ENCODE data around the gene ARHGAP10.

ARHGAP10 gene

DNA sequence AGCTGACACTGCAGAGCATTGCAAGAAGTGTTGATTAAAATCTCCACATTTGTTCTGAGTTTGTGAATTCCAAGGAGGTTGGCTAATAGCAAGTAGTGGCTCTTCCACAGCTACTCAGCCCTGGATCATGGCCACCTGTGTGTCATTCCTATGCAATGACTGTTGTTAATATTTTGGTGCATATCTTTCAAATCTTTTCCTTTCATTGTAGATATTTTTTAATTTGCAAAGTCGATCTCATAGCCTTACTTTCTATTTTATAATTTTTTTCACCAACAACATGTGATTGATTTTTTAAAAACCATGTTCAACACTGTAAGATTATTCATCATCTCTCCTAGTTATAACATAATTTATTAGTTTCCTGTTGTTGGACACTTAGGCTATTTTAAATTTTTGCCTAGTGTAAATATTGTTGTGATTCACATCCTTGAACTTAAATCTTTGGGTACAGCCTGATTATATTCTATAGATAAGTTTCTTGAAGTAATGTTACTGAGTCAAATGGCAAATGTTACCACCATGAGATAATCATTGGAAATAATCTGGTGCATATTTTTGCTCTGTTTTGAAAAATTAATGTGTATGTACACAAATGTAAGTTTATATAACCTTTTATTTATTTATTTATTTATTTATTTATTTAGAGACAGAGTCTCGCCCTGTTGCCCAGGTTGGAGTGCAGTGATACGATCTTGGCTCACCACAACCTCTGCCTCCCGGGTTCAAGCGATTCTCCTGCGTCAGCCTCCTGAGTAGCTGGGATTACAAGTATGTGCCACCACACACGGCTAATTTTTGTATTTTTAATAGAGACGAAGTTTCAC is 17.1 kb upstream of the ARHGAP10 start:
- no peak for DNase-seq (ENCODE audit: extremely low read depth, low read depth)
- TF ChIP-seq, protein P1, sequence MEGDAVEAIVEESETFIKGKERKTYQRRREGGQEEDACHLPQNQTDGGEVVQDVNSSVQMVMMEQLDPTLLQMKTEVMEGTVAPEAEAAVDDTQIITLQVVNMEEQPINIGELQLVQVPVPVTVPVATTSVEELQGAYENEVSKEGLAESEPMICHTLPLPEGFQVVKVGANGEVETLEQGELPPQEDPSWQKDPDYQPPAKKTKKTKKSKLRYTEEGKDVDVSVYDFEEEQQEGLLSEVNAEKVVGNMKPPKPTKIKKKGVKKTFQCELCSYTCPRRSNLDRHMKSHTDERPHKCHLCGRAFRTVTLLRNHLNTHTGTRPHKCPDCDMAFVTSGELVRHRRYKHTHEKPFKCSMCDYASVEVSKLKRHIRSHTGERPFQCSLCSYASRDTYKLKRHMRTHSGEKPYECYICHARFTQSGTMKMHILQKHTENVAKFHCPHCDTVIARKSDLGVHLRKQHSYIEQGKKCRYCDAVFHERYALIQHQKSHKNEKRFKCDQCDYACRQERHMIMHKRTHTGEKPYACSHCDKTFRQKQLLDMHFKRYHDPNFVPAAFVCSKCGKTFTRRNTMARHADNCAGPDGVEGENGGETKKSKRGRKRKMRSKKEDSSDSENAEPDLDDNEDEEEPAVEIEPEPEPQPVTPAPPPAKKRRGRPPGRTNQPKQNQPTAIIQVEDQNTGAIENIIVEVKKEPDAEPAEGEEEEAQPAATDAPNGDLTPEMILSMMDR (IDR thresholded peaks at IDR 0.05; ENCODE audit: low read depth, low read length, missing control alignments): no peak
- H3K4me3 ChIP-seq (replicated peaks; ENCODE audit: low read depth, low read length): no peak overlapping the region

DNA sequence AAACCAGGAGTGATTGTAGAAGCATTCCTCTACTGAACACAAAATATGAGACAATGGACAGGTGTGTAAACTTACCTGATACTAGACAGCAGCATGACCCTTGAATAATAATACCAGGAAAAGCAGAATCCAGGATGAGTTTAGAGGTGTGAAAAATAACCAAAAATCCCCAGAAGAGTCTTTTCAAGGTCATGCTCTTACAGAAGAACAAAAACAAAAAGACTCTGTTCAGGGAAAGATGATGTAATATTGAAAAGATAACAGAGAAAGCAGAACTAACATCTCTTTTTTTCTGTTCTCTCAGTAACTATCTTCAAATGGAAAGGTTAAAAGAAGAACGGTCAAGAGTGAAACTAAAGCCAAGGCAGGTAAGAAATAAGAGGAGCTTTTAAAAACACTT is 14.0 kb upstream of the ARHGAP10 start:
- no peak for DNase-seq (ENCODE audit: extremely low read depth, low read depth)
- H3K4me3 ChIP-seq (replicated peaks; ENCODE audit: low read depth, low read length): no peak overlapping the region
- TF ChIP-seq, protein P1 (IDR thresholded peaks at IDR 0.05; ENCODE audit: low read depth, low read length, missing control alignments): no peak

DNA sequence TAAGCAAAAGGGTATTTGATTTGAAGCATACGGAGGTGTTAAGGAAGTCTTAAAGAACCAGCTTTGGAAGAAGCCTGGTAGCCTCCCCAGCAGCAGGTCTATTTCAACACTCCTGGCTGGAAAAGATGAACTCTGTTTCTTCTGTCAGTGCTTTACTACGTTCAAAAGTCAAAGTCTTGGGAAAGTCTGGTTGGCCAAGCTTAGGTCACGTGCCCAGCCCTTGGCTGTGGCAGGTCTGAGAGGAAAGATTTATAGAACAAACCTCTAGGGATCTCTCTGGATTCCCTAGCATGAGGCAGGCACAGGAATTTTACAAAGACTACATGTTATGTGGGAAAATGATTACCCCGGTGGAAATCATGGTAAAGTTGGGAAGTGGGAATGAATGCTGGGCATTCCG is 8.6 kb upstream of the ARHGAP10 start:
- DNase-seq (ENCODE audit: extremely low read depth, low read depth): no peak
- TF ChIP-seq, protein P1 (IDR thresholded peaks at IDR 0.05; ENCODE audit: low read depth, low read length, missing control alignments): no peak
- H3K4me3 ChIP-seq (replicated peaks; ENCODE audit: low read depth, low read length): no peak overlapping the region

DNA sequence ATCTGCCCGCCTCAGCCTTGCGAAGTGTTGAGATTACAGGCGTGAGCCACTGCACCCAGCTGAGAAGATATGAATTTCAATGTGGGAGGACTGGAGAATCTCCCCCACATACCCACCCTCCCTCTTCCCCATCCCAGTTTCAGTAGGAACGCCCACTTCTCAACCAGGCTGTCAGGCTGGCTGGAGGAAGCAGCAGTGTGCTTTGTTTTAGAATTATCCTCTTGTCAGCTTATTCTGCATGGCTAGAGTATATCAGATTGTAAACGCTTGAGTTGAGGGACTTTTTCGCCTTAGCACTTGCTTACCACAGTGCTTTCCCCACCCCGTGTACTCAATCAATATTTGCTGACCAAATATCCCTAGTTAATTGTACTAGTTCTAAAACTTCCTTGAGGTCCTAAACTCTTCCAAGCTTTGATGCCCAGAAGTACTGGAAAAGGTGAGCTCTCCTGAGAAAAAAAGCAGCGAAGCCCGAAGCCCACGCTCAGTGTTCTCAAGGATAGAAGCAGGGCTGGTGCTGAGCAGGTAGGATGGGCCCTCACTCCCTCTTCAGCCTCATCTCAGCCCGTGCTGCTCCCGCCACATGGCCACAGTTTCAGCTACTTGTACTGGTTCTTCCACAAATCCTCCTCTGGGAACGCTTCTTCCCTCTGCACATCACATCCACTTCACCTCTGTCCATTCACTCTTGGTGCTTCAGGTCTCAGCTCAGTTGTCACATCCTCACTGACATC is 7.3 kb upstream of the ARHGAP10 start:
- TF ChIP-seq, protein P1 (IDR thresholded peaks at IDR 0.05; ENCODE audit: low read depth, low read length, missing control alignments): no peak
- no peak overlapping the region for H3K4me3 ChIP-seq (replicated peaks; ENCODE audit: low read depth, low read length)
- no peak for DNase-seq (ENCODE audit: extremely low read depth, low read depth)

DNA sequence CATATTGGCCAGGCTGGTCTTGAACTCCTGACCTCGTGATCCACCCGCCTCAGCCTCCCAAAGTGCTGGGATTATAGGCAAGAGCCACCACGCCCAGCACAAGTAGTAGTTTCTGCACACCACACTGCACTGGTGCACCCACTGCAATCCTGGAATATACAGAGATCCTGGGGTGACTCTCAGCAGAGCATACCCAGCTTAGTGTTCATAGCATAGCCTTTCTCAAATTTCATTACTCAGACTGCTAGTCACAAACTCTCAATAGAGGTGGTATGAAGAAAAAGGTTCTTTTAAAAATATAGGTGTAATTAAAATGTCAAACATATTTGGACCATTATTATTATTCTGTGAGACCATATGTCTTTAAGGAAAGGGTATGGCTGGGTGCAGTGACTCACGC is 6.2 kb upstream of the ARHGAP10 start:
- H3K4me3 ChIP-seq (replicated peaks; ENCODE audit: low read depth, low read length): no peak overlapping the region
- TF ChIP-seq, protein P1 (IDR thresholded peaks at IDR 0.05; ENCODE audit: low read depth, low read length, missing control alignments): no peak
- no peak for DNase-seq (ENCODE audit: extremely low read depth, low read depth)

DNA sequence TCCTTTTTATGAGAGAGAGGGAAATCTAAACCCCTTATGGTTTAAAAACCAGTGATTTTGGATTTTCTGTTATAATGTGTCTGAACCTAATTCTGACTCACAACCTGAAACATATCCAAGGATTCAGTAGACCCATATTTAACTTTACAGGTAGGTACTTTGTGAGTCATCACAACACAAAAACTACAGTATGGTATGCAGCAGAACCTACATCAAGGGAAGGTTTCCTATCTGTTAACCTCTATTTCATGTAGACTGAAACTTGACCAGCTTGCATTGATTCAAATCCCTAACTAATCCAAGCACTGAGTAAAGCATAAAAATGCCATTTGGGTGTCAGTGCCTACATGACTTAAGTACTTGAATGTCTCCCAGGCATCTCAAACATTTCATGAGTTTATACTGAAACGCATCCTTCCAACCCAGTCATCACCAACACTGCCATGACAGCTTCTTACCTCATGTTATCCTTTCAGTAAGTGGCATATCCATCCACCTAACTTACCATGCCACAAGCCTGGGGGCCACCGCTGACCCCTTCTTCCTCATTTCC is 4.3 kb upstream of the ARHGAP10 start:
- no peak for DNase-seq (ENCODE audit: extremely low read depth, low read depth)
- TF ChIP-seq, protein P1 (IDR thresholded peaks at IDR 0.05; ENCODE audit: low read depth, low read length, missing control alignments): no peak
- H3K4me3 ChIP-seq (replicated peaks; ENCODE audit: low read depth, low read length): no peak overlapping the region
